H1 (cell line): Measurements from ENCODE around the gene TRABD2A. TPM values are rescaled to one million over a fixed set of nuclear protein-coding genes. Genes with fewer than 3 reads are reported as not detected.

Experiments
- CTCF ChIA-PET: fragments of 300-600 bp; sonication (Branson Sonifier 250); formaldehyde crosslinking; loops from one replicate; lab custom pipeline; 2021; ENCODE audit not compliant: partially characterized antibody; lab: Charles Lee
- POLR2A ChIA-PET: fragments of 300-600 bp; sonication (Branson Sonifier 250); formaldehyde crosslinking; loops from one replicate; lab custom pipeline; 2021; ENCODE audit warnings: inconsistent platforms; ENCODE audit not compliant: partially characterized antibody; lab: Charles Lee
- DNase-seq, 2 experiments: peaks; one replicate each; pipeline versions ENCODE4 v3.0.0 to v3.0.0-alpha.2; 2010 to 2022; ENCODE audit warnings: low spot score in 2 of 2, low read depth in 1 of 2, mixed read lengths in 1 of 2
- FAIRE-seq: peaks from 2 replicates; lab custom pipeline; 2011; peaks lifted over from hg19 to GRCh38; lab: Jason Lieb, UNC
- H2AFZ ChIP-seq: 2 replicates; pipeline ENCODE4 v1.8.1; 2012; ENCODE audit warnings: low read length, inconsistent platforms
- H2AK5ac ChIP-seq: 2 replicates; pipeline ENCODE4 v1.6.1; 2013; ENCODE audit warnings: low read depth, low read length
- H2BK120ac ChIP-seq: replicated peaks from 2 replicates; pipeline ENCODE3; 2013; ENCODE audit warnings: low read depth, low read length, inconsistent platforms
- H2BK12ac ChIP-seq: 2 replicates; pipeline ENCODE4 v1.6.1; 2013; ENCODE audit warnings: low read depth, low read length
- H2BK15ac ChIP-seq: 2 replicates; pipeline ENCODE4 v1.6.1; 2013; ENCODE audit warnings: low read length
- H2BK20ac ChIP-seq: 2 replicates; pipeline ENCODE4 v1.6.1; 2013; ENCODE audit warnings: low read length
- H2BK5ac ChIP-seq: 2 replicates; pipeline ENCODE4 v1.6.1; 2013; ENCODE audit warnings: low read depth, low read length
- H3K14ac ChIP-seq: 2 replicates; pipeline ENCODE4 v1.6.1; 2013; ENCODE audit warnings: inconsistent platforms; ENCODE audit not compliant: insufficient read length
- H3K18ac ChIP-seq: 2 replicates; pipeline ENCODE4 v1.6.1; 2013; ENCODE audit warnings: low read length; ENCODE audit errors: extremely low read depth
- H3K23ac ChIP-seq: 2 replicates; pipeline ENCODE4 v1.6.1; 2013; ENCODE audit warnings: inconsistent platforms; ENCODE audit not compliant: insufficient read length
- H3K23me2 ChIP-seq: 2 replicates; pipeline ENCODE4 v1.6.1; 2013; ENCODE audit warnings: low read depth, low read length
- H3K27ac ChIP-seq: 2 replicates; pipeline ENCODE4 v1.6.1; 2011; ENCODE audit warnings: low read depth, low read length, inconsistent platforms
- H3K27me3 ChIP-seq, 4 experiments: replicated peaks in 1 of 4; 1 replicate in 1 of 4; 2 replicates in 3 of 4; pipeline versions ENCODE4 v1.6.1 to v1.8.1; 2011 to 2013; ENCODE audit warnings: low read length in 3 of 4, mild to moderate bottlenecking in 3 of 4, inconsistent platforms in 2 of 4, mixed read lengths in 2 of 4, moderate library complexity in 1 of 4; ENCODE audit not compliant: control insufficient read depth in 3 of 4, insufficient read depth in 3 of 4; ENCODE audit errors: extremely low read depth in 1 of 4
- H3K36me3 ChIP-seq, 4 experiments: 2 replicates each; pipeline versions ENCODE4 v1.6.1 to v1.8.1; 2011 to 2013; ENCODE audit warnings: mild to moderate bottlenecking in 4 of 4, low read length in 3 of 4, moderate library complexity in 2 of 4, control low read depth in 1 of 4, inconsistent platforms in 1 of 4; ENCODE audit not compliant: insufficient read depth in 4 of 4, control insufficient read depth in 2 of 4
- H3K4ac ChIP-seq: replicated peaks from 2 replicates; pipeline ENCODE3; 2013; ENCODE audit warnings: low read length, low read depth, mixed read lengths, inconsistent platforms; ENCODE audit not compliant: insufficient read length
- H3K4me1 ChIP-seq, 4 experiments: replicated peaks in 1 of 4; 1 replicate in 1 of 4; 2 replicates in 3 of 4; pipeline versions ENCODE4 v1.6.1 to v1.8.1; 2011 to 2013; ENCODE audit warnings: low read length in 3 of 4, inconsistent platforms in 2 of 4, mixed read lengths in 1 of 4; ENCODE audit not compliant: insufficient read depth in 4 of 4, control insufficient read depth in 3 of 4
- H3K4me2 ChIP-seq, 2 experiments: 2 replicates each; pipeline versions ENCODE4 v1.6.1 to v1.8.1; 2011 to 2013; ENCODE audit warnings: low read depth in 2 of 2, low read length in 2 of 2, control low read depth in 1 of 2, inconsistent platforms in 1 of 2, mild to moderate bottlenecking in 1 of 2; ENCODE audit not compliant: insufficient read depth in 1 of 2
- H3K4me3 ChIP-seq, 4 experiments: fragments of 200-600, 300-600 bp in 1 of 4; sonication (generic), shearing (Covaris generic), sonication (Bioruptor Twin) in 1 of 4; 2 replicates each; pipeline versions ENCODE4 v1.5.1 to v1.8.1; 2011 to 2016; ENCODE audit warnings: low read length in 4 of 4, low read depth in 3 of 4, control low read depth in 2 of 4, inconsistent platforms in 2 of 4, mild to moderate bottlenecking in 2 of 4, mixed read lengths in 1 of 4, moderate library complexity in 1 of 4; ENCODE audit not compliant: insufficient read depth in 2 of 4; ENCODE audit errors: extremely low read depth in 1 of 4
- H3K56ac ChIP-seq: replicated peaks from 2 replicates; pipeline ENCODE3; 2013; ENCODE audit warnings: low read depth, mild to moderate bottlenecking, mixed read lengths, low read length, inconsistent platforms; ENCODE audit not compliant: insufficient read length
- H3K79me1 ChIP-seq: 2 replicates; pipeline ENCODE4 v1.6.1; 2013; ENCODE audit warnings: low read depth, low read length, control low read depth
- H3K79me2 ChIP-seq, 2 experiments: 2 replicates each; pipeline versions ENCODE4 v1.6.1 to v1.8.1; 2012 to 2013; ENCODE audit warnings: low read length in 2 of 2, mild to moderate bottlenecking in 2 of 2, inconsistent platforms in 1 of 2; ENCODE audit not compliant: insufficient read depth in 2 of 2, control insufficient read depth in 1 of 2
- H3K9ac ChIP-seq, 4 experiments: replicated peaks in 1 of 4; 1 replicate in 1 of 4; 2 replicates in 3 of 4; pipeline versions ENCODE4 v1.6.1 to v1.8.1; 2011 to 2013; ENCODE audit warnings: low read depth in 3 of 4, low read length in 3 of 4, control low read depth in 2 of 4, mild to moderate bottlenecking in 2 of 4, moderate library complexity in 2 of 4, inconsistent platforms in 1 of 4; ENCODE audit errors: extremely low read depth in 1 of 4
- H3K9me3 ChIP-seq, 2 experiments: 2 replicates each; pipeline versions ENCODE4 v1.6.1 to v1.8.1; 2012 to 2013; ENCODE audit warnings: mild to moderate bottlenecking in 2 of 2, moderate library complexity in 2 of 2, control low read depth in 1 of 2, inconsistent platforms in 1 of 2, low read depth in 1 of 2, low read length in 1 of 2, mixed read lengths in 1 of 2; ENCODE audit not compliant: insufficient read depth in 2 of 2
- H4K20me1 ChIP-seq, 2 experiments: replicated peaks in 1 of 2; 2 replicates each; pipeline versions ENCODE3 to v1.8.1; 2011 to 2013; ENCODE audit warnings: inconsistent platforms in 2 of 2, low read length in 2 of 2, mild to moderate bottlenecking in 1 of 2; ENCODE audit not compliant: insufficient read depth in 2 of 2, control insufficient read depth in 1 of 2
- H4K5ac ChIP-seq: 2 replicates; pipeline ENCODE4 v1.6.1; 2013; ENCODE audit warnings: low read length, low read depth, mixed read lengths, inconsistent platforms; ENCODE audit not compliant: insufficient read length
- H4K8ac ChIP-seq: 2 replicates; pipeline ENCODE4 v1.8.0; 2013; ENCODE audit warnings: mild to moderate bottlenecking, moderate library complexity, low read length, inconsistent platforms; ENCODE audit not compliant: insufficient read depth; ENCODE audit errors: extremely low read depth
- H4K91ac ChIP-seq: replicated peaks from 2 replicates; pipeline ENCODE3; 2013; ENCODE audit warnings: low read length, mixed read lengths, inconsistent platforms; ENCODE audit not compliant: insufficient read length
- EP300 ChIP-seq, 2 experiments: IDR thresholded peaks; 1 replicate in 1 of 2; 2 replicates in 1 of 2; pipeline ENCODE4 v1.6.1; 2011 to 2012; ENCODE audit warnings: low read depth in 2 of 2, low read length in 2 of 2, mild to moderate bottlenecking in 2 of 2, borderline replicate concordance in 1 of 2, inconsistent platforms in 1 of 2, moderate library complexity in 1 of 2
- JUN ChIP-seq: IDR thresholded peaks from 2 replicates; pipeline ENCODE4 v1.6.1; 2011; ENCODE audit warnings: low read depth, mild to moderate bottlenecking, improper control_type of control experiment, low read length
- NRF1 ChIP-seq: IDR thresholded peaks from 2 replicates; pipeline ENCODE4 v1.6.1; 2011; ENCODE audit warnings: mild to moderate bottlenecking, low read depth, low read length, improper control_type of control experiment
- RBBP5 ChIP-seq: IDR thresholded peaks from 2 replicates; pipeline ENCODE4 v1.7.1; 2012; ENCODE audit warnings: low read depth, mild to moderate bottlenecking, inconsistent platforms, low read length, moderate library complexity, borderline replicate concordance
- RNF2 ChIP-seq: fragments of 200-900, 300-1000 bp; sonication (generic); IDR thresholded peaks from 2 replicates; pipeline ENCODE4 v1.7.1; 2016; ENCODE audit warnings: borderline replicate concordance, low read depth, mild to moderate bottlenecking, antibody characterized with exemption, low read length; ENCODE audit not compliant: poor library complexity, severe bottlenecking; ENCODE audit errors: missing control alignments
- TBP ChIP-seq: IDR thresholded peaks from 2 replicates; pipeline ENCODE4 v1.6.1; 2011; ENCODE audit warnings: low read depth, low read length, improper control_type of control experiment
- TCF12 ChIP-seq: IDR thresholded peaks from 2 replicates; pipeline ENCODE4 v1.6.1; 2011; ENCODE audit warnings: low read depth, mild to moderate bottlenecking, low read length
- WGBS, 2 experiments: shearing (Covaris generic) in 1 of 2; methylation state at CpG; one replicate each; pipeline versions ENCODE4 v1.1.6 to v1.1.7; 2013 to 2015; ENCODE audit warnings: low lambda C conversion rate in 2 of 2, mixed read lengths in 2 of 2, inconsistent platforms in 1 of 2, low coverage in 1 of 2, missing lambda C conversion rate in 1 of 2; ENCODE audit not compliant: insufficient replicate concordance in 2 of 2, insufficient coverage in 1 of 2, insufficient read length in 1 of 2; ENCODE audit errors: extremely low coverage in 1 of 2, missing lambda C conversion rate in 1 of 2; 5-methylcytosine and 5-hydroxymethylcytosine counted together
- polyA plus RNA-seq, 7 experiments: library from polyadenylated mRNA; depleted of rRNA in 3 of 7; stranded (reverse) in 5 of 7; unstranded in 2 of 7; fragments of >200 nt in 5 of 7; fragments of 200-250 nt in 2 of 7; gene quantifications; 1 replicate in 5 of 7; 2 replicates in 1 of 7; 4 replicates in 1 of 7; pipeline versions ENCODE4 v1.2.1 to v1.2.3, GENCODE V29; 2011 to 2013; ENCODE audit warnings: missing spikeins in 2 of 7, mixed read lengths in 2 of 7
- total RNA-seq: library from RNA; stranded (reverse); fragmentation: NEBNext Ultra II Directional; extraction: Animal tissue kit (Norgen Biotek cat#: 25700); gene quantifications from 2 replicates; pipeline ENCODE4 v1.2.1, GENCODE V29; 2021
- TF ChIP-seq, protein P1 (sequence below): IDR thresholded peaks from 2 replicates; pipeline ENCODE4 v1.6.1; 2012; ENCODE audit warnings: low read length, inconsistent platforms

The TRABD2A gene
- total and polyA plus RNA-seq, 2 of the 8 experiments (the other 6 are each of a cell fraction or from before 2014, with no cell fraction given): 17.3 to 18.6 TPM

DNA sequence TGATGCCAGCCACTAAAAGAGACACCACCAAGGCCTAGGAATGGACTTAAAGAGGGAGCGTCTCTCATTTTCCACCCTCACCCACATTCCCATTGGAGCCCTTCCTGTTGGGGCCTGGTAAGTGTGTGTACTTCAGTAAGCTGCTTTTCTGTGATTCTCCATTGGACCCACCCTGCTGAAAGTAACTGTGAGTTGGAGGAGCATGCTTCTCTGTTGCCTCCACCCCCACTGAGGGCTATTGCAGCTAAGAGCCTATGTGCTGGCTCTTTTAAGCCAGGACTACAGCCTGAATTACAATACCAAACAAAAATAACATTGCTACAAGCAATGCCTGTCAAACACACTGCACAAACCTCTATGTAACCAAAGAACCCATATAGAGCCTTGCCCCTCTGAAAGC is 81.1 kb downstream of the TRABD2A start:
- H2BK5ac ChIP-seq: peak overlapping the region; percentile 90; the same call in 1 of the 2 replicates
- peak overlapping the region; percentile 7 to 48; a peak in 3 of 4 replicates for H3K4me2 ChIP-seq
- no peak overlapping the region for H3K56ac ChIP-seq
- H2BK120ac ChIP-seq: peak overlapping the region; percentile 0
- H3K9ac ChIP-seq: no peak overlapping the region
- H3K14ac ChIP-seq: no peak overlapping the region
- peak overlapping the region; percentile 97; the same call in 1 of the 2 replicates for H2BK12ac ChIP-seq
- no peaks in the 10 kb centered on the region for H4K20me1 ChIP-seq
- 0 out of 2 replicates have a peak overlapping the region, but pooled peaks have one; percentile 46 for H2BK15ac ChIP-seq
- DNase-seq (no peak), FAIRE-seq (no peak)
- no peaks in the 10 kb centered on the region for H3K79me1 ChIP-seq
- H3K36me3 ChIP-seq: no peaks in the 10 kb centered on the region
- H3K4me3 ChIP-seq: peak overlapping the region in 1 of 4 experiments; percentile 2; a peak in 1 of 8 replicates
- POLR2A ChIA-PET: interaction anchor here (0.5 to 1.2 kb wide), 2 partner anchors 20 to 156 kb away, joined by 3 to 4 read pairs; no protein-coding TSS in a partner anchor
- WGBS, 2 experiments: 91% methylated on average over 1 of the region's 1 CpG; no CpG with 5 or more reads in 1 of the 2 experiments
- 0 out of 2 replicates have a peak overlapping the region, but pooled peaks have one; percentile 96 for H2BK20ac ChIP-seq
- peak overlapping the region; percentile 36 for H4K91ac ChIP-seq
- H3K79me2 ChIP-seq: no peaks in the 10 kb centered on the region
- H4K8ac ChIP-seq: no peak overlapping the region
- 0 out of 2 replicates have a peak overlapping the region, but pooled peaks have one; percentile 34 for H2AK5ac ChIP-seq
- H3K4me1 ChIP-seq: peaks cover 3 to 12% (median 9%) of the 10 kb centered on the region in 4 experiments
- CTCF ChIA-PET: interaction anchor here (2.0 kb wide), 1 partner anchor 59 kb away, joined by 5 read pairs; no protein-coding TSS in a partner anchor
- no peaks in the 10 kb centered on the region; the same call in 1 of the 2 replicates for H3K23me2 ChIP-seq
- no peak overlapping the region for H2AFZ ChIP-seq
- no peak overlapping the region for H4K5ac ChIP-seq
- H3K18ac ChIP-seq: peak overlapping the region; percentile 79; the same call in 1 of the 2 replicates
- no peak overlapping the region for H3K23ac ChIP-seq
- no peak overlapping the region for H3K4ac ChIP-seq
- no peak overlapping the region for H3K27ac ChIP-seq
- no peaks in the 10 kb centered on the region for H3K9me3 ChIP-seq
- H3K27me3 ChIP-seq: no peaks in the 10 kb centered on the region
- TF ChIP-seq JUN: no peak
- no peak for TF ChIP-seq RBBP5
- TF ChIP-seq RNF2: no peak
- TF ChIP-seq TBP: no peak
- TF ChIP-seq EP300 (IDR thresholded peaks at IDR 0.05; ENCODE audit: borderline replicate concordance in 1 of 2, low read depth in 2 of 2, low read length in 2 of 2): no peak
- no peak for TF ChIP-seq TCF12
- no peak for TF ChIP-seq NRF1
- TF ChIP-seq, protein P1, sequence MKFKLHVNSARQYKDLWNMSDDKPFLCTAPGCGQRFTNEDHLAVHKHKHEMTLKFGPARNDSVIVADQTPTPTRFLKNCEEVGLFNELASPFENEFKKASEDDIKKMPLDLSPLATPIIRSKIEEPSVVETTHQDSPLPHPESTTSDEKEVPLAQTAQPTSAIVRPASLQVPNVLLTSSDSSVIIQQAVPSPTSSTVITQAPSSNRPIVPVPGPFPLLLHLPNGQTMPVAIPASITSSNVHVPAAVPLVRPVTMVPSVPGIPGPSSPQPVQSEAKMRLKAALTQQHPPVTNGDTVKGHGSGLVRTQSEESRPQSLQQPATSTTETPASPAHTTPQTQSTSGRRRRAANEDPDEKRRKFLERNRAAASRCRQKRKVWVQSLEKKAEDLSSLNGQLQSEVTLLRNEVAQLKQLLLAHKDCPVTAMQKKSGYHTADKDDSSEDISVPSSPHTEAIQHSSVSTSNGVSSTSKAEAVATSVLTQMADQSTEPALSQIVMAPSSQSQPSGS: no peak
